Smooth muscle cell of the coronary artery (primary cell): Measurements from ENCODE around the gene UBR4. TPM values are rescaled to one million over a fixed set of nuclear protein-coding genes. Genes with fewer than 3 reads are reported as not detected.

Experiments
- total RNA-seq: library from RNA; depleted of rRNA; stranded (reverse); fragments of >200 nt; gene quantifications from 2 replicates; pipeline ENCODE4 v1.2.3, GENCODE V29; 2014; ENCODE audit warnings: low replicate concordance

The UBR4 gene
- 61.0 and 63.1 TPM in 2 replicates for total RNA-seq

GRCh38 chr1:19209990-19210771, at the start of gene UBR4:
UBR4 (minus strand) TSS chr1:19210266; CDS start chr1:19210248, 18 bp downstream.

GRCh38 chr1:19251305-19252196, 41.5 kb upstream of the UBR4 start, which contains the start of the genes EMC1 and MRTO4:
EMC1 (minus strand) TSS chr1:19251524; CDS start chr1:19251509, 15 bp downstream.
MRTO4 (plus strand) TSS chr1:19251805; CDS start chr1:19251836, 31 bp downstream.

Other genes starting within 250 kb of the UBR4 start
- gene EMC1, start 41.3 kb upstream of the UBR4 start, total RNA-seq = 55.5 and 79.1 TPM in 2 replicates
- 11.3 and 20.7 TPM in 2 replicates for gene MRTO4, start 41.5 kb upstream of the UBR4 start, total RNA-seq
- gene AKR7A3, start 78.5 kb upstream of the UBR4 start, total RNA-seq = 0.12 and 0.15 TPM in 2 replicates
- gene AKR7A2, start 101.9 kb upstream of the UBR4 start, total RNA-seq = 44.9 and 66.7 TPM in 2 replicates
- gene SLC66A1, start 102.1 kb upstream of the UBR4 start, total RNA-seq = 13.6 and 14.7 TPM in 2 replicates